HEK293T (cell line): ENCODE results near the gene ACTRT2.
A peak's percentile ranks its signal among the peaks of the same experiment; 100 is the strongest.

Source experiments
- CTCF ChIA-PET: fragments of 350-600 bp; formaldehyde crosslinking; extraction: SDS; loops from one replicate; lab custom pipeline; 2021; ENCODE audit warnings: antibody characterized with exemption, inconsistent platforms; lab: Yijun Ruan, JAX
- POLR2A ChIA-PET: fragments of 350-600 bp; formaldehyde crosslinking; extraction: SDS; loops from one replicate; lab custom pipeline; 2020; ENCODE audit warnings: antibody characterized with exemption, inconsistent platforms; lab: Yijun Ruan, JAX
- DNase-seq: peaks from one replicate; pipeline ENCODE4 v3.0.0; 2012; ENCODE audit warnings: mixed read lengths; ENCODE audit errors: extremely low spot score
- ARNT ChIP-seq: fragments of 450-650 bp; IDR thresholded peaks from 2 replicates; pipeline ENCODE4 v1.6.1; 2017; ENCODE audit warnings: mild to moderate bottlenecking
- BHLHE40 ChIP-seq: fragments of 450-650 bp; IDR thresholded peaks from 2 replicates; pipeline ENCODE4 v1.6.1; 2016; ENCODE audit warnings: mild to moderate bottlenecking, moderate library complexity, borderline replicate concordance
- CTBP1 ChIP-seq: fragments of 450-650 bp; IDR thresholded peaks from 2 replicates; pipeline ENCODE4 v1.6.1; 2016; ENCODE audit warnings: borderline replicate concordance
- ELF4 ChIP-seq: fragments of 450-650 bp; IDR thresholded peaks from 2 replicates; pipeline ENCODE4 v1.6.1; 2017; ENCODE audit warnings: antibody characterized with exemption
- FOXA1 ChIP-seq: fragments of 450-650 bp; IDR thresholded peaks from 2 replicates; pipeline ENCODE4 v1.6.1; 2016; ENCODE audit warnings: mild to moderate bottlenecking
- FOXK2 ChIP-seq: fragments of 450-650 bp; IDR thresholded peaks from 2 replicates; pipeline ENCODE4 v1.6.1; 2016; ENCODE audit warnings: mild to moderate bottlenecking
- FOXM1 ChIP-seq: fragments of 450-650 bp; IDR thresholded peaks from 2 replicates; pipeline ENCODE4 v1.6.1; 2017; ENCODE audit warnings: mild to moderate bottlenecking, borderline replicate concordance
- HDGF ChIP-seq: fragments of 450-650 bp; IDR thresholded peaks from 2 replicates; pipeline ENCODE4 v1.6.1; 2017; ENCODE audit warnings: antibody characterized with exemption, borderline replicate concordance
- L3MBTL2 ChIP-seq: fragments of 450-650 bp; conservative IDR thresholded peaks from 2 replicates; pipeline ENCODE4 v1.6.1; 2016; ENCODE audit warnings: mild to moderate bottlenecking
- LEF1 ChIP-seq: fragments of 450-650 bp; IDR thresholded peaks from 2 replicates; pipeline ENCODE4 v1.6.1; 2017; ENCODE audit warnings: mild to moderate bottlenecking, borderline replicate concordance
- NFRKB ChIP-seq: fragments of 450-650 bp; IDR thresholded peaks from 2 replicates; pipeline ENCODE4 v1.6.1; 2016; ENCODE audit warnings: mild to moderate bottlenecking, moderate library complexity
- PKNOX1 ChIP-seq: fragments of 450-650 bp; IDR thresholded peaks from 2 replicates; pipeline ENCODE4 v1.6.1; 2016
- SP1 ChIP-seq: fragments of 450-650 bp; IDR thresholded peaks from 2 replicates; pipeline ENCODE4 v1.6.1; 2017
- SUZ12 ChIP-seq: fragments of 450-650 bp; IDR thresholded peaks from 2 replicates; pipeline ENCODE4 v1.6.1; 2016; ENCODE audit warnings: mild to moderate bottlenecking
- TARDBP ChIP-seq: fragments of 450-650 bp; IDR thresholded peaks from 2 replicates; pipeline ENCODE4 v1.6.1; 2016
- ZNF384 ChIP-seq: fragments of 450-650 bp; IDR thresholded peaks from 2 replicates; pipeline ENCODE4 v1.6.1; 2016

Gene ACTRT2

GRCh38 chr1:2983319-2983705, 38.0 kb upstream of the ACTRT2 start:
- no peak for DNase-seq
- ChIA-PET CTCF (no interaction called here), POLR2A (no interaction called here)
- no peak for TF ChIP-seq SUZ12
- no peak for TF ChIP-seq FOXK2
- no peak for TF ChIP-seq PKNOX1
- TF ChIP-seq L3MBTL2, result no peak
- TF ChIP-seq FOXM1, result no peak

- TF ChIP-seq ELF4 (no peak), ZNF384 (no peak), PKNOX1 (no peak), NFRKB (no peak), FOXM1 (no peak), HDGF (no peak), CTBP1 (no peak), SUZ12 (no peak)
- no peak for DNase-seq
- ChIA-PET CTCF (no interaction called here), POLR2A (no interaction called here)
Observed at GRCh38 chr1:2983706-2984398, 37.4 kb upstream of the ACTRT2 start.

GRCh38 chr1:2984399-2985061, 36.7 kb upstream of the ACTRT2 start:
- POLR2A ChIA-PET, result no interaction called here
- no peak for DNase-seq
- CTCF ChIA-PET, result no interaction called here
- no peak for TF ChIP-seq LEF1
- TF ChIP-seq SP1, result no peak
- TF ChIP-seq L3MBTL2, result no peak

- CTCF ChIA-PET, result no interaction called here
- DNase-seq, result peak; percentile 39
- TF ChIP-seq NFRKB (no peak), BHLHE40 (no peak), LEF1 (no peak), FOXK2 (no peak), ZNF384 (no peak), FOXA1 (no peak), SUZ12 (no peak), TARDBP (no peak), L3MBTL2 (no peak), HDGF (no peak), ARNT (no peak), ELF4 (no peak), PKNOX1 (no peak), SP1 (no peak), CTBP1 (no peak), FOXM1 (no peak)
- POLR2A ChIA-PET, result no interaction called here
Observed at GRCh38 chr1:2985067-2985561, 36.2 kb upstream of the ACTRT2 start.

GRCh38 chr1:2985694-2986548, 35.3 kb upstream of the ACTRT2 start:
- TF ChIP-seq FOXA1, result no peak
- peak; percentile 56; the same call in 1 of the 2 replicates for TF ChIP-seq PKNOX1
- ChIA-PET POLR2A (no interaction called here), CTCF (no interaction called here)
- DNase-seq, result no peak
